Epithelial cell of esophagus (primary cell): ENCODE data around the gene SRSF12.

ENCODE experiments used
- DNase-seq: peaks from one replicate; pipeline ENCODE4 v3.0.0; 2010; ENCODE audit warnings: low read depth
- H3K4me3 ChIP-seq: 2 replicates; pipeline ENCODE4 v1.5.1; 2011; ENCODE audit warnings: mild to moderate bottlenecking, low read length, control low read depth
- TF ChIP-seq, protein P1 (sequence below): IDR thresholded peaks from 2 replicates; pipeline ENCODE4 v1.5.1; 2011; ENCODE audit warnings: low read depth, mild to moderate bottlenecking, low read length, control low read depth, inconsistent platforms; ENCODE audit not compliant: insufficient read depth; ENCODE audit errors: missing control alignments

The SRSF12 gene

DNA sequence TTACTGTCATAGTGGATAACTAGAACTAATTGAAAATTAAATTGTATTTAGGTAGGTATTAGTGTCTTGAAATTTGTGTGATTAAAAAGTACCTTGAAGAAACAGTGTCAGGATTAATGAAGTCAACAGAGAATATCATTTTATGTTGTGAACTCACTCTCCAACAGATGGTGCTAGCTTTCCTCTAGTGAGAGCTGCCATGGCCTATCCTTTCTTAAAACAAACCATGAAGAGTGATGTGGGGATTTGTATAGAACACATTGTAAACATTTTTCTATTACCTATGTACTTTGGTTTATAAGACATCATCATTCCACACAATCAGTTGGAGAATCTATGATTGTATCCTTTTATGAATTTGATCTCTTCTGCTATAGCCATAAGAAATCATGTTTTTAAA lies 4.8 kb upstream of the SRSF12 start:
- TF ChIP-seq, protein P1, sequence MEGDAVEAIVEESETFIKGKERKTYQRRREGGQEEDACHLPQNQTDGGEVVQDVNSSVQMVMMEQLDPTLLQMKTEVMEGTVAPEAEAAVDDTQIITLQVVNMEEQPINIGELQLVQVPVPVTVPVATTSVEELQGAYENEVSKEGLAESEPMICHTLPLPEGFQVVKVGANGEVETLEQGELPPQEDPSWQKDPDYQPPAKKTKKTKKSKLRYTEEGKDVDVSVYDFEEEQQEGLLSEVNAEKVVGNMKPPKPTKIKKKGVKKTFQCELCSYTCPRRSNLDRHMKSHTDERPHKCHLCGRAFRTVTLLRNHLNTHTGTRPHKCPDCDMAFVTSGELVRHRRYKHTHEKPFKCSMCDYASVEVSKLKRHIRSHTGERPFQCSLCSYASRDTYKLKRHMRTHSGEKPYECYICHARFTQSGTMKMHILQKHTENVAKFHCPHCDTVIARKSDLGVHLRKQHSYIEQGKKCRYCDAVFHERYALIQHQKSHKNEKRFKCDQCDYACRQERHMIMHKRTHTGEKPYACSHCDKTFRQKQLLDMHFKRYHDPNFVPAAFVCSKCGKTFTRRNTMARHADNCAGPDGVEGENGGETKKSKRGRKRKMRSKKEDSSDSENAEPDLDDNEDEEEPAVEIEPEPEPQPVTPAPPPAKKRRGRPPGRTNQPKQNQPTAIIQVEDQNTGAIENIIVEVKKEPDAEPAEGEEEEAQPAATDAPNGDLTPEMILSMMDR, result peak; percentile 67
- peak; percentile 56 for DNase-seq
- no peak overlapping the region for H3K4me3 ChIP-seq

DNA sequence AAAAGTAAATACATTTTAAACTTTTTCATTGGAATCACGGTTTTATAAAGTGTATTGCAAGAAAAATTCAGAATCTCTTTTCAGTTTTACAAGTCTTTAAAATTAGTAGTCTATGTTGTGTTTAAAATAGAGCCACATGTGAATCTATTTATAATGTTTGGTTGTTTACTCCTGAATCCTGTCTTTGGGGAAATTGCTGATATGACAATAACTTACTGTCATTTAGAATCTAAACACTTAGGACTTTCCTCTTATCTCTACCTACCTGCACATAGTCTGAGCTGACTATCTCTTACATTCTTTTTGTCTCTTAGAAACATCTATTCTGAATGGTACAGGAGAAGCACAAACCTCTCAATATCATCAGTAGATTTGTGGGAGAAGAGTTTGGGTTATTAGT lies 4.1 kb upstream of the SRSF12 start:
- DNase-seq, result no peak
- no peak overlapping the region for H3K4me3 ChIP-seq
- TF ChIP-seq, protein P1, result no peak

DNA sequence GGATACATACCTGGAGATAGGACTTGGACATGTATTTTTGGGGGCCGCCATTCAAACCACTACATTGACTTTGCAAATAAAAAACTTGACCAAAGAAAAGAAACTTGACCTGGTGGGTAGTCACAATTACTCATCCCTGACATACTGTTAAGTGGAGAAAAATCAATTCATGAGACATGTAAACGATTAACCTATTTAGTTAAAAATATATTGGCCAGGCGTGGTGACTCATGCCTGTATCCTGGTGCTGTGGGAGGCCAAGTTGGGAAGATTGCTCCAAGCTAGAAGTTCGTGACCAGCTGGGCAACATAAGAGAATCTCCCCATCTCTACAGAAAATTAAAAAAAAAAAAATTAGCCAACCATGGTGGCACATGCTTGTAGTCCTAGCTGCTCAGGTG lies 2.5 kb upstream of the SRSF12 start:
- TF ChIP-seq, protein P1, result no peak
- no peak overlapping the region for H3K4me3 ChIP-seq
- DNase-seq, result peak; percentile 13

DNA sequence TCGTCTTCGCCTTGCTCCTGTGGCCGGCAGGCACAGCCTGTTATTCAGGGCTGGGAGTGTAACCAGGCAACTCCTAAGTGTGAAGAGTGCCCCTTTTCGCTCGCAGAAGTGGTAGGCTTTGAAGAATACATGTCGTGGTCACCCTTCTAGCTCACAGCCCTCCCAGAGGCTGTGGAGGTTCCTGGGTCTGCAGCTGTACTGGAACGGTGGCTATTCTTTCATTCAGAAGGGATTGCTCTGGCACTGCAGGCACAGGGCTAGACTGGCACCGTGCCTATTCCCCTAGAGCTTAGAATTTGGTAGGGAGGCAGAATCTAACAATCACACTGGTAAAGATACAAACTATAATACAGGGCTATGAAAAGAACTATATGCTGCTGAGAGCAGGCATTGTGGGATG lies 1.1 kb upstream of the SRSF12 start:
- no peak overlapping the region for H3K4me3 ChIP-seq
- no peak for DNase-seq
- TF ChIP-seq, protein P1, result no peak

DNA sequence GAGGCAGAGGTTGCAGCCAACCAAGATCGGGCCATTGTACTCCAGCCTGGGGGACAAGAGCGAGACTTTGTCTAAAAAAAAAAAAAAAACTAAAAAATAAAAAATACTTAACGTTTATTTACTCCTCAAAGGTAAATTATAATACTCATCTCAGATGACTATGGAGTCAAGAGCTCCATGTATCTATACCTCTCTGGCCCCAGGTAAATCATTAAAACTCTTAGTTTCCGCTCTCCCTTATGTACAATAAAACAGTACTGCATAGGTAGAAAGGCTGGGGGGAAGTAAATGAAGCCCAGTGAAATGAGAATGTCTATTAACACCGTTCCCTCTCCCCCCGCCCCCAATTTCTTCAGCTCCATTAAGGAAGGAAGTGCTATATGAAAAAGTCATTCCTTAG lies 1.2 kb downstream of the SRSF12 start:
- TF ChIP-seq, protein P1, result no peak
- H3K4me3 ChIP-seq, result no peak overlapping the region
- no peak for DNase-seq

DNA sequence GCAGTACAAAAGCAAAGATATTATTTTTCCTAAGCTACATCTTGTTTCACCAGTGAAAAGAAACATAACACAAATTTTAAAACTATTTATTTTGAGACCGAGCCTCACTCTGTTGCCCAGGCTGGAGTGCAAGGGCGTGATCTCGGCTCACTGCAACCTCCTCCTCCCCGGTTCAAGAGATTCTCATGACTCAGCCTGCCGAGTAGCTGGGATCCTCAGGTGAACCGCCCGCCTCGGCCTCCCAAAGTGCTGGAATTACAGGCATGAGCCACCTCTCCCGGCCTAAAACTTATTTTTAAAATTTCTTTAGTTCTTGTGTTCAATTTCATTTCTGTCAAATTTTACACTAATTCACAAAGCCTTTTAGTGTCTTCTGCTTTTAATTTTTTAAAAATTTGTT lies 5.9 kb downstream of the SRSF12 start:
- no peak overlapping the region for H3K4me3 ChIP-seq
- TF ChIP-seq, protein P1, result no peak
- DNase-seq, result no peak

DNA sequence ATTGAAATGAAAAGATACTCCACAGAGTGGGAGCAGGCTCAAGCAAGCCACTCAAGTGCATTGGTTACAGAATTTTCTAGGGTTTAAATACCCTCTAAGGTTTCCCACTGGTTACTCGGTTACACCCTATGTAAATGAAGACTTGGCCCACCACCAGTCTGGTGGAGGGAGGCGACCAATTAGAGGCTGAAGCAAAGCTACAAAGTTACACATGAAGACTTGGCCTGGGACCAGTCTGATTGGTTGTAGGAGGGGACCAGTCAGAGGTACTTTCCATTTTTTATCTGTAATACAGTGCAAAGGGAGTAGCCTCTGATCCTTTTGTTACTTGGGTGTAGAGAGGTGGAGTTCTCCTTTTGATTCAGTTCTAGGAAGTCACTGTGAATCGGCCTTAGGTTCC lies 7.6 kb downstream of the SRSF12 start:
- no peak overlapping the region for H3K4me3 ChIP-seq
- TF ChIP-seq, protein P1, result no peak
- DNase-seq, result no peak
